ENCODE measurements around the gene DLGAP4.
A peak's percentile ranks its signal among the peaks of the same experiment; 100 is the strongest.
"Not testable (repeated sequence)": the region's sequence is repeated elsewhere in the genome, so short reads cannot be mapped to it uniquely, and the experiment has no call there.

Gene DLGAP4

DNA sequence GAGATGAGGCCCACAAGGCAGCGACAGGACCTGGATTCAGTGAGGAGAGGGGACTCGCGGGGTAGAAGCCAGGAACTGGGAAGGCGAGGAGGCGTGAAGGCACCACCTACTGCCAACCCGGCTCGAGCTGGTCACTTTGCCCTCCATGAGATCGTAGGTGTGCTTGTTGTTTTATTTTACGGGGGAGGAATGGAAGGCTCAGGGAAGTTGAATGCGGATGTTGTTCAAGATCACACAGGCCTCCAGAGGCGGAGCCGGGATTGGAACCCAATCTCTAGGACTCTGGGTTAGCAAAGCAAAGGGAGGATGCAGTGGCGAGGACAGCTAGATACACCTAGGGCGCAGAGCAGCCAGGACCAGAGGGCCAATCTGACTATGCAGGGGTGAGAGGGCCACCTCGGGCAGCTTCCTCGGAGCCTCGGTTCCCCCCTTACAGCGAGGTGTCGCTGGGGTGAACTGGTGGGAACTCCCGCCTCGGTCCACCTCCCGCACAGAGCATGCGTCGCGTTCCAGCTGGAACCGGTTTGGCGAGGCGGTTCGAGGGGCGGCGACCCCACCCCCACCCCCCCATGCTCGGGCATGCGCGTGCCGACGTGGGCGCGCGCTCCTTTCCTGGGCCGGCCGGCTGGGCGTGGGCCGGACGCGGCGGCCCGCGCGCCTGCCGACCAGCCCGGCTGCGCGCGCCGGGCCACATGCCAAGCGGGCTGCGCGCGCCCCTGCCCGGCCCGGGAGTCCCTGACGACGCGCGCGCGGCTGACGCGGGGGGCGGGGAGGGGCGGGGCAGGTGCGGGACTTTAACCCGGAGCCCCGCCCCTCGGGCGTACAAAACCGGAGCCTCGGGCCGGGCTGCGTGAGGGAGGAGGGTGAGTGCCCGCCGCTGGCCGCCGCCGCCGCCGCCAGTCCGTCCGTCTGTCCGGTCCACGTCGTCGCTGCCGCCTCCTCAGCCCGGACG, 154.8 kb downstream of the DLGAP4 start:
- peak; percentile 93 for DNase-seq

DNA sequence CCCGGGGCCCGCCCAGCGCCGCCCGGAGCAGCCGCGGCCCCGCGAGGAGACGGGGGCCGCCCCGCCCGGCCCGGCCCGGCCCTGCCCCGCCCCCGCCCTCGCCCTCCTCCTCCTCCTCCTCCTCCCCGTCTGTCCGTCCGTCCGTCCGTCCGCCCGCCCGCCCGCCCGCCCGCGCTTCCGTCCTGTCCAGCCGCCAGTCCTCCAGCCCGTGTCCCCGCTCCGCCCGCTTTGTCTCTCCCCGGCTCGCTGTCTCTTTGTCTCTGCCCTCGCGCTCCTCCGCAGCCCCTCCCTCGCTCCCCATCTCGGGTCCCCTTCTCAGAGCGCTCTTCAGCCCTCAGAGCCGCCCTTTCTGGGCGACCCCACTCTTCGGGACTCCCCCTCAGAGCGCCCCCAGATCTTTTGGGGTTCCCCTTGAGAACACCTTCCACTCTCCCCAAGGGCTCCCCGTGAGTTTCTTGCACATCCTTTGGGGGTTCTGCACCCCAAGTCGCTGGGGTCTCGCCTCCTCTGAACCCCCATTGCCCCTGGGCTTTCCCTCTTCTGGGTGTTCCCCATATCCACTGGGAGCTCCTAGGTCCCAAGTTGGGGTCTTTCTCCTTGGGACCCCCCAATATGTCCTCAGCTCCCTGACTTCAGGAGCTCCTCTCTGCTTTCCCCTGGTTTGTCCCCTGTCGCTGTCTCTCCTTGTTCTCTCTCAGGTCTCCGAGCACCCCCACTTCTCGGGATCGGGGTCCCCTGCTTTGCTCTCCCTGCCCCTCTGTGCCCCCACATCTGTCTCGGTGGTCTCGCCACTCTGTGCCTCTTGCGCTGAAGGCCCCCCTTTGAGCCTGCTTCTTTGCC, 155.7 kb downstream of the DLGAP4 start:
- DNase-seq: no peak

GRCh38 chr20:36462440-36463211, 156.5 kb downstream of the DLGAP4 start:
- DNase-seq: no peak

GRCh38 chr20:36463212-36464061, 157.3 kb downstream of the DLGAP4 start:
- DNase-seq: no peak

DNA sequence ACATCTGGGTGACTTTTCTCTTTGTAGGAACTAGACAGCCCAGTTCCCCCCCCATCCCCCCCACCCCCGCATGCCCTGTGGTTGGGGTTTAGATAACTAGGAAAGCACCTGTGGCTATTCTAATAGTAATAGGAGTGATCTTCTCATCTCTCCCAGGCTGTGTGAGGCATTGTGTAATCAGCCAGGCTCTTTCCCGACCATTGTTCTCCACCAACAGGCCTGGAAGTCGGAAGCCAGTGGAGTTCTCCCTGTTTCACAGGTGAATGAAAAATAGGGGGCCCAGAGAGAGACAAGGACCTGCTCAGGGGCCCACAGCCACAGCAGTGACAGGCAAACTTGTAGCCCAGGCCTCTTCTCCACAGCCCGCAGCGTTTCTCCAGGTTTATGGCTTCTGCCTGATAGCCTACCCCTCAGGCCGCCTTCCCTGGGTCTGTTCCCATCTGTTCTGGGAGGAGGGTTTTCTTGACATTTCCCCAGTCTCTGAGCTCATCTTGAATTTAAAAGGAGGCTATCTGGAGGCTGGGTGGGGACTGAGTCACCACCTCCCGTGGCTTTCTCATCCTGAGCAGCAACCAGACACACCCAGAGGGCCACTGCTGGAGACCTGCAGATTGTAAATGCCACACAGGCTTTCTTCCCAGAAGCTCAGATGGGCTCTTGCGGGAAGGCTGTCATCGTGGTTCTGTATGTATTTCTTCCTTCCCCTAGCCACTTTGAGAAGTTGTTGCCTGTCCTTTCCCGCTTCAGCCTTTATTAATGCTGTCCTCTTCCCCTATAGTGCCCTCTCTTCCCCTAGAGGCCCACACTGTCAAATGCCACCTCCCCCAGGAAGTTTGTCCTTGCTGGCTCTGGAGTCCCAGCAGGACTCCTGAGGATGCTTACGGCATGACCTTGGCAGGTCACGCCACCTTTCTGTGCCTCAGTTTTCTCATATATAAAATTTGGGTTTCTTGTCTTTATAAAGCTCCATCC, 159.3 kb downstream of the DLGAP4 start:
- peak; percentile 69 for DNase-seq

GRCh38 chr20:36466089-36466488, 159.9 kb downstream of the DLGAP4 start:
- peak; percentile 35 for DNase-seq

- no peak for DNase-seq
These were observed 161.2 kb downstream of the DLGAP4 start for GRCh38 chr20:36467076-36467999.

- DNase-seq: no peak
These were observed 162.2 kb downstream of the DLGAP4 start for GRCh38 chr20:36468149-36469000.

DNA sequence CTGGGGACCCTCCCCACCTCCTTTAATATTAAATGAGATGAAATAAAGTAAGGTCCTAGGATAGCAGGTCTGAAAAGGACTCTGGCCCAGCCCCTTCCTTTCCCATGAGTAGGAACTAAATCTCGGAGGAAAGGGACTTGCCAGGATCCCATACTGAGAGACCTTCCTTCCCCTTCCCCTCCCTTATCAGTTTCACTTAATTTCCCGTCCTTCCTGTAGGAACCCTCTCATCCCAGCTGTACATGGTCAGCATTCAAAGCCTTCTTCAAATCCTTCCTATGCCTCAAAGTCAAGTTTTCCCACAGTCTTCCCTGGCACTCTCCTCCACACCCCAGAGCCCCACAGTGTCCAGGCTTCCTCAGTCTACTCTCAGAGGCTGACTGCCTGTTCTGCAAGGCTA, 163.8 kb downstream of the DLGAP4 start:
- DNase-seq: no peak

DNA sequence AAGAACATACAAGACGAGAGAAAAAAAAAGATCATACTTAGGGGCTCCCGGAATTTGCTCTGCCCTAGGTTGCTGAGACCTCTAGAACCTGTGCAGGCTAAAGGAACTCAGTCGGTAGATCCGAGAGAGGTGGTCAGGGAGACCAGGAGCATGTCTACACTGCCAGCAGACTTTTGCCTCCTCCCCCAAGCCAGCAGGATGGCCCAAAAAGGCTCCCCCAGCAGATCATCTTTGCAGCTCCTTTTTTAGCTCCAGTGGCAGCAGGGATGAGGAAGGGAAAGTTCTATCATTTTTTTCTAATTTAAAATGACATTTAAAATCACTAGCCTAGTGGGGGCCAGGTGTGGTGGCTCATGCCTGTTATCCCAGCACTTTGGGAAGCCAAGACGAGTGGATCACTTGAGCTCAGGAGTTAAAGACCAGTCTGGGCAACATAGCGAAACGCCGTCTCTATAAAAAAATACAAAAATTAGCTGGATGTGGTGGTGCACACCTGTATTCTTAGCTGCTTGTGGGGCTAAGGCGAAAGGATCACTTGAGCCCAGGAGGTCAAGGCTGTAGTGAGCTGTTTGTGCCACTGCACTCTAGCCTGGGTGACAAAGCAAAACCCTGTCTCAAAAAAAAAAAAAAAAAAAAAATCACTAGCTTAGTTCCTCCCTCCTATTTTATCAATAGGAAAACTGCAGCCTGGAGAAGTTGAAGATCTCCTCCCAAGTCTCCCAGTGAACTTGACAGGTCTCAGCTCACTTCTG, 165.9 kb downstream of the DLGAP4 start:
- DNase-seq: no peak

GRCh38 chr20:36472637-36473090, 166.5 kb downstream of the DLGAP4 start:
- peak; percentile 42 for DNase-seq

DNA sequence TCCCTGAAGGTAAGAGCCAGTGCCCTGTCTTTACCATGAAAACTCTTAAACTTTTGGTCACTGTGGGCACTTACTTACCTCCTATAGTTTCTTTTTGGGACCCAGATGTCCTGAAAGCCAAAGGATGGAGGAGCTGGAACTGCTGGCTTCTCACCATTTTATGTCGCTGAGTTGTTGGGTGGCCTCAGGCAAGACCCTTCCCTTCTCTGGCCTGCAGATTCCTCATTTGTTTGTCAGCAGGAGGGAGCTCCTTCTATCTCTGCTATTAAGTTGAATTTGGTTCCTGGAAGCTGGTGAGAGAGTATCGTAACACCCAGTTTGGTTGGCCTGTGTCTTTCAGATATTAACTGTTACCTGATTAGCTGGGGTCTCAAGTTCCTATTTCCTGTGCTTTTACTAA, 167.0 kb downstream of the DLGAP4 start:
- no peak for DNase-seq

DNA sequence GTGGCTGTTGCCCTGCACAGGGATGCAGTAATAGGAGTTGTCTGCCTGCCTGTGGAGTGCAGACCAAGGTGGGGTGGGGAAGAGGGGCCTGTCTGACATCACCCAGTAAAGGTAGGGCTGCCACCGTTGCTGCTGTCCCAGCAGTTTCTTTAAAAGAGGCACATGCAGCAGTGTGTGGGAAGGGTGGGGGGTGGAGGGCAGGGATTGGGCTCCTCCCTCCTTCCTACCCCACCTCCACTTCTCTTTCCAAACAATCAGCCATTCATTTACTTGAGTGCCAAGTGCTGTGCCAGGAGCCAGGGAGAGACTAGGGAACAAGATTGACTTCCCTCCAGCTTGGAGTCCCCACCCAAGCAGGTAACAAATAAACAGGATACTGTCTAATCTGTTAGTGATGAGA, 168.4 kb downstream of the DLGAP4 start:
- DNase-seq: no peak

DNA sequence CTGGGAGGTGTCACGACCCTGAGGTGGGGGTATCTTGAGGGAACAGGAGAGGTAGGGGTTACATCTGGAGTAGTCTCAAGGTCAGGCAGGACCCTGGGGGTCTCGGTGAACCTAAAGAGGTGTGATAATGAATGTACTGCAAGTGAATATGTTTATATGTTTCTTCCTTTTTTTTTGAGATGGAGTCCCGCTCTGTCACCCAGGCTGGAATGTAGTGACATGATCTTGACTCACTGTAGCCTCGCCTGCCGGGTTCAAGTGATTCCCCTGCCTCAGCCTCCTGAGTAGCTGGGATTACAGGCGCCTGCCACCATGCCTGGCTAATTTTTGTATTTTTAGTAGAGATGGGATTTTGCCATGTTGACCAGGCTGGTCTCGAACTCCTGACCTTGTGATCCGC, 168.9 kb downstream of the DLGAP4 start:
- not testable (repeated sequence) for DNase-seq

DNA sequence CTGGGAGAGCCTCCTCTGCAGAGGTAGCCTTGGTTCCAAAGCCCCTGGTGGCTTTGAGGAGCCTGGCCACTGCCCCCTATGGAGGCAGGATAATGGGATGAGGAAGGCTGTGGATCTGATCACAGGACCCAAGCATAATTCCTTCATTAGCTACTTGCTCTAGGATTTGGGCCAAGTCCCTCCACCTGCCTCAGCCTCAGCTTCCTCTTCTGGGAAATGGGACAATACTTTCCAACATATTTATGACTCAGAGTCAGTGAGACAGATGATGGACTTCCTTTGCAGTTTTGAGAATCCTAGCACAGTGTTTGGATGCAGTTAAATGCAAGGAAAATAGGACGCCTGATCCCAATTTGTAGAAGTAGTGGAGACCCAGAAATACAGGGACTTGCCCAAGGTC, 171.3 kb downstream of the DLGAP4 start:
- no peak for DNase-seq

DNA sequence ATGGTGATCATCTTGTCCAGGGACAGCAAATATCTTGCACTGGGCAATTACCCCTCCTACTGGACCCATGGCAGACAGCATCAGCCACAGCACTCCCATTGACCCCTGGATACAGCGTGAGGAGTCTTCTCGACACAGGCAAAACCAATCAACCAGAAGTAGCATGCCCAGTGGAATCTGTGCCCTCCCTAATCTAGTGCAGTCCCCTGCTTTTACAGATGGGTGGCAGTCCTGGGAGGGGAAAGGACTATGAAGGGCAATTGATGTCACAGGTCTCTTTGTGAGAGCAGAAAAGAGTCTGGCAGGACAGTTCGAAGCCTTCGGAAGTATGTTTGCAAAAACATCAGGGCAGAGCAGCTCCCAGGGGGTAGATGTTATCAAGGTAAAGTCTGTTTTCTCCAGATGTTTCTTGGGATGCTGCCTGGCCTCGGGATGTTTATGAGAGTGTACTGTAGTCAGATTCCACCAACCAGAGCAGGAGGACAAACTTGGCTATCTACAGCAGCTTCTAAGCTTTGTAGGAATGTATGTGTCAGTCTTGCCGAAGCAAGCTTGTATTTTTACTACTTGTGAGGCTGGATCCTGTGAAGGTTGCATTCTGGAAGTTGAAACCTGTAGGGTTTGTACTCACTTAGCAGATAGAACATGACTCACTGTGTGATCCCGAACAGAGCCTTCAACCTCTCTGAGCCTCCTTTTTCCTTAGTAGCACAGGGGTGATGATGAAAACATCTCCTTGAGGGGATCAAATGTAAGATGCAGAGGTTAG, 172.2 kb downstream of the DLGAP4 start:
- no peak for DNase-seq

- DNase-seq: no peak
These were observed 173.8 kb downstream of the DLGAP4 start for GRCh38 chr20:36479938-36480337.
